Mucosa of stomach (tissue), 1 donor: ENCODE results near the gene GPR173.

ENCODE experiments used
- H3K27me3 ChIP-seq: one replicate; pipeline ENCODE4 v1.7.0; 2013; ENCODE audit warnings: mild to moderate bottlenecking, low read length; ENCODE audit not compliant: control insufficient read depth, insufficient read depth
- H3K36me3 ChIP-seq: one replicate; pipeline ENCODE4 v1.7.0; 2013; ENCODE audit warnings: low read length; ENCODE audit not compliant: control insufficient read depth, insufficient read depth
- H3K4me1 ChIP-seq: one replicate; pipeline ENCODE4 v1.7.0; 2013; ENCODE audit warnings: mild to moderate bottlenecking, low read length; ENCODE audit not compliant: control insufficient read depth, insufficient read depth
- H3K4me3 ChIP-seq: one replicate; pipeline ENCODE4 v1.7.0; 2013; ENCODE audit warnings: low read length
- H3K9ac ChIP-seq: one replicate; pipeline ENCODE4 v1.7.0; 2013; ENCODE audit warnings: mild to moderate bottlenecking, low read length, moderate library complexity
- H3K9me3 ChIP-seq: one replicate; pipeline ENCODE4 v1.7.0; 2013; ENCODE audit warnings: mild to moderate bottlenecking, low read length, moderate library complexity; ENCODE audit not compliant: control insufficient read depth
- donor health status: Pancreatic carcinoma.

The GPR173 gene

DNA sequence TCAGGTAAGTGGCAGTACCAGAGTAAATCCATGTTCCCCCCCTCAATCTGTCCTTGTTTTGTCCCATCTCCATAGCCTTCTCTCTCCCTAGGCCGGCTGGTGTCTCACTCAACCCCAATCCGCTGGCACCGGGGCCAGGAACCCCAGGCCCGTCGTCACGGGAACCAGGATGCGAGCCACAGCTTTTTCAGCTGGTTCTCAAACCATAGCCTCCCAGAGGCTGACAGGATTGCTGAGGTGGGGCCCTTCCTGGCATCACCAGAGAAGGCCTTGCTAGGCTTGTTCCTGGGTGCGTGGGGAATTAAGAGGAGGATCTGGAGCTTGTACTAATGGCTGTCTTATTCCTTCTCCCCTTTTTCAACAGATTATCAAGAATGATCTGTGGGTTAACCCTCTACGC is 36.3 kb downstream of the GPR173 start:
- no peaks in the 10 kb centered on the region for H3K9me3 ChIP-seq
- H3K4me1 ChIP-seq, result no peaks in the 10 kb centered on the region
- H3K9ac ChIP-seq, result no peak overlapping the region
- H3K36me3 ChIP-seq, result no peaks in the 10 kb centered on the region
- H3K27me3 ChIP-seq, result no peaks in the 10 kb centered on the region
- no peak overlapping the region for H3K4me3 ChIP-seq

DNA sequence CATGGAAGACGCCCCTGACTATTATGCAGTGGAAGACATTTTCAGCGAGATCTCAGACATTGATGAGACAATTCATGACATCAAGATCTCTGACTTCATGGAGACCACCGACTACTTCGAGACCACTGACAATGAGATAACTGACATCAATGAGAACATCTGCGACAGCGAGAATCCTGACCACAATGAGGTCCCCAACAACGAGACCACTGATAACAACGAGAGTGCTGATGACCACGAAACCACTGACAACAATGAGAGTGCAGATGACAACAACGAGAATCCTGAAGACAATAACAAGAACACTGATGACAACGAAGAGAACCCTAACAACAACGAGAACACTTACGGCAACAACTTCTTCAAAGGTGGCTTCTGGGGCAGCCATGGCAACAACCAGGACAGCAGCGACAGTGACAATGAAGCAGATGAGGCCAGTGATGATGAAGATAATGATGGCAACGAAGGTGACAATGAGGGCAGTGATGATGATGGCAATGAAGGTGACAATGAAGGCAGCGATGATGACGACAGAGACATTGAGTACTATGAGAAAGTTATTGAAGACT is 37.2 kb downstream of the GPR173 start:
- H3K4me1 ChIP-seq, result no peaks in the 10 kb centered on the region
- no peak overlapping the region for H3K9ac ChIP-seq
- H3K4me3 ChIP-seq, result no peak overlapping the region
- H3K9me3 ChIP-seq, result no peaks in the 10 kb centered on the region
- no peaks in the 10 kb centered on the region for H3K27me3 ChIP-seq
- no peaks in the 10 kb centered on the region for H3K36me3 ChIP-seq

DNA sequence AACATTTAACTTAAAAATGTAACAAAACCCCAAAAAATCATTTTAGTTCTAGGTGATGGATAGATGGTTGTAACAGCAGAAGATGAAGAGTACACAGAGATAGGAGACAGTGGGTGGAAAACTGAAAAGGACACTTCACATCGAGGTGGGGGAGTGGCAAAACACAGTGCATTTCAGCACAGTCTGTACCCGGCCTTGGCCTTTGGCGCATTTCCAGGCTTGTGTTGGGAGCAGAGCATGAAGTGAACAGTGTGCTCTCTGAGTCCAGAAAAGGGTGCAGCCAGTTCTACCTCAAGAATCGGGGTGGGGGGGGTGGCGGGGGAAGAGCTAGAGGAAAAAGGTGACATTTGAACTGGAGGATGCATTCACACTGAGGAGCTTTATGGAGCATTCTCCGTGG is 37.9 kb downstream of the GPR173 start:
- Histone ChIP-seq H3K27me3 (no peaks in the 10 kb centered on the region), H3K9ac (no peak overlapping the region), H3K36me3 (no peaks in the 10 kb centered on the region), H3K4me3 (no peak overlapping the region), H3K4me1 (no peaks in the 10 kb centered on the region), H3K9me3 (no peaks in the 10 kb centered on the region)

DNA sequence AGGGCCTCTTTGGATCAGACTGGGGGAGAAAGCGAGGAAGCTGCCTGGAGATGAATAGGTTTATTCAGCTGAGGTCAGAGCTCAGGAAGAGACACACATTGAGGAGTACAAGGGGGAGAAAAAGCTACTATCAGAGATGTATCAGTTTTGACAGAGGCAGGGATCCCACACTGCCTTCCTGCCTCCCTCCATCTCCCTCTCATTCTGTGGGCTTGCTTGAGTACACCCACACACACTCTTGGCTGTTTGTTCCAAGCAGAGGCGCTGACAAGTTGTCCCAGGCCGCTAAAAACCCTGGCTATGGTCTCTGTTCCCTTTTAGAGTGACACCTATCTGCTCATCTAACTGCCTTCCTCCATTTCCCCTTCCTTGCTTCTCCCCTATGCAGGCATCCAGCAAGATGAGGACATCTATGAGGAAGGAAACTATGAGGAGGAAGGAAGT is 38.8 kb downstream of the GPR173 start:
- H3K4me3 ChIP-seq, result no peak overlapping the region

DNA sequence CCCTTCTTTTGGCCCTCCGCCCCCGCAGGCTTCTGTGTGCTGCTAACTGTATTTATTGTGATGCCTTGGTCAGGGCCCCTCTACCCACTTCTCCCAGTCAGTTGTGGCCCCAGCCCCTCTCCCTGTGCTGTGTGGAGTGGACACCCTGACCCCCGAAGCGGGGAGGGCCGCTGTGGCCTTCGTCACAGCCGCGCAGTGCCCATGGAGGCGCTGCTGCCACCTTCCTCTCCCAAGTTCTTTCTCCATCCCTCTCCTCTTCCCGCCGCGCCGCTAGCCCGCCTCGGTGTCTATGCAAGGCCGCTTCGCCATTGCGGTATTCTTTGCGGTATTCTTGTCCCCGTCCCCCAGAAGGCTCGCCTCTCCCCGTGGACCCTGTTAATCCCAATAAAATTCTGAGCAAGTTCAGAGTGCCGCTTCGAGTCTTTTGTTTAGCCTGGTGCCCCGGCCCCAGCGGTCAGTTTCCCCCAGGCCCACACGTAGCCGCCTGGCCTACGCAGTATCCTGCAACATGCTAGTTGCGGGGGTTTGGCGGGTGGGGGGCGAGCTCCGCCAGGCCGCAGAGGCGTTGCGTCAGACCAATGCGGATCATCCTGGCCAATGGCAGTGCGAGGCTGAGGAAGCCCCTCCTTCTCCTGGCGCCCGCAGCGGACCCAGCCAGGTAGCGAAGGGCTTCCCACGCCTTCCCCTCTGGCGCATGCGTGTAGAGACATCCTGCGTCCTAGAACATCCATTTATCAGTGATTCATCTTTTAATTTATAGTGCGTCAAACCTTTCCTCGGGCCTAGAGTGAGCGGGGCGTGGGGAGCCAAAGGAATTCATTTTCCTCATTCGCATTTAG is 39.8 kb downstream of the GPR173 start:
- H3K9ac ChIP-seq, result peak overlapping the region; percentile 55
- H3K4me1 ChIP-seq, result no peaks in the 10 kb centered on the region
- H3K9me3 ChIP-seq, result no peaks in the 10 kb centered on the region
- no peaks in the 10 kb centered on the region for H3K27me3 ChIP-seq
- H3K4me3 ChIP-seq, result no peak overlapping the region
- no peaks in the 10 kb centered on the region for H3K36me3 ChIP-seq

More for the DNA sequence above, 38.8 kb downstream of the GPR173 start:
- no peaks in the 10 kb centered on the region for H3K36me3 ChIP-seq
- H3K4me1 ChIP-seq, result no peaks in the 10 kb centered on the region
- H3K27me3 ChIP-seq, result no peaks in the 10 kb centered on the region
- H3K9me3 ChIP-seq, result no peaks in the 10 kb centered on the region
- H3K9ac ChIP-seq, result no peak overlapping the region

DNA sequence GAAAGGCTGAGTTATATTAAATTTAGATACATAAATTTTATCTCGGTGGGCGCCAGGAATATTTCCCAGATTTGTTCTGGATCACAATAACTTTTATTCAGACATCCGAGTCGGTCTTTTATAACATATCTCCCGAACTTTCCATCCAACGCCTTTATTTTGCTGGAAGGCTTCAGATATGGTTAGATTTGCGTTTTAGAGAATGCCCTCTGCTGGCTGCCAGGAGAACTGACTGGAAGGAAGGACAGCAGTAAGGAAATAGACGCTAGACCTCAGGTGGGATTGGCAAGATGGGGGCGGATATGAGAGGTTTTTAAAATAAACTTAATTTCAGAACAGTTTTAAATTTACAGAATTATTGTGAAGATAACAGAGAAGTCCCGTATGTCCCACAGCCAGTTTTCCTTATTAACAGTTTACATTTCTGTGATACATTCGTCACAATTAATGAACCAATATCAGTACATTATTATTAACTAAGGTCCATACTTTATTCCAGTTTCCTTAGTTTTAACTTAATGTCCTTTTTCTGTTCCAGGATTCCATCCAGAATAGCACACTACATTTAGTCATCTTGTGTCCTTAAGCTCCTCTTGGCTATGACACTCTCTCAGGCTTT is 40.7 kb downstream of the GPR173 start:
- no peaks in the 10 kb centered on the region for H3K36me3 ChIP-seq
- no peak overlapping the region for H3K4me3 ChIP-seq
- H3K27me3 ChIP-seq, result no peaks in the 10 kb centered on the region
- no peaks in the 10 kb centered on the region for H3K9me3 ChIP-seq
- no peaks in the 10 kb centered on the region for H3K4me1 ChIP-seq
- peak overlapping the region; percentile 55 for H3K9ac ChIP-seq

DNA sequence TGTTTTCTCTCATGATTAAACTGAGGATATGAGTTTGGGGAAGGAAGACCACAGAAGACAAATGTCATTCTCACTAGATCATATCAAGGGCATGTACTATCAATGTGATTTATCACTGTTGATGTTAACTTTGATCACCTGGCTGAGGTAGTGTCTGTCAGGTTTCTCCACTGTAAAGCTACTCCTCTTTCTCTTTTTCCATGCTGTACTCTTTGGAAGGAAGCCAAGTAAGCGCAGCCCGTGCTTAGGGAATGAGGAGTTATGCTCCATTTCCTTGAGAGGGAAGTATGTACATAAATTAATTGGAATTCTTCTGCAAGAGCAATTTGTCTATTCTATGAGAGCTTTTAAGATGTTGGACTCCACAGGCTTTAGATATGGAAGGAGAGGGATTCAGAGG is 41.3 kb downstream of the GPR173 start:
- H3K9me3 ChIP-seq, result no peaks in the 10 kb centered on the region
- no peak overlapping the region for H3K9ac ChIP-seq
- H3K36me3 ChIP-seq, result no peaks in the 10 kb centered on the region
- peaks cover 3% of the 10 kb centered on the region for H3K4me1 ChIP-seq
- no peaks in the 10 kb centered on the region for H3K27me3 ChIP-seq
- H3K4me3 ChIP-seq, result no peak overlapping the region

DNA sequence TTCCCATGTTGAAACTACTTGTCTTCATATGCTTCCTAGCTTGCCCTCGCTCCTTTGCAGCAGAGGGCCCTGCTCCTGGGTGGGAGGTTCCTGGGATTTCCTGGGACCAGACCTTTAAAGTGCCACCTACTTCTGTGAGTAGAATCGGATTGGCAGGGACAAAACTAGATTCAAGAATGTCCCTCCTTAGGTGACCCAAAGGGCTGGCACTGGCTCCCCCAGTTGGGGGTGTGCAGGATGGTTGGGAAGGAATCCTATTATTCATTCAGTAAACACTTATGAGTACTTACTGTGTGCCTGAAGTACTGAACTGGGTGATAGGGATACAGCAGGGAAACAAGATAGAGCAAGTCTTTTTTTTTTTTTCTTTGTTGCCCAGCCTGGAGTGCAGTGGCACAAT is 42.8 kb downstream of the GPR173 start:
- Histone ChIP-seq H3K36me3 (no peaks in the 10 kb centered on the region), H3K27me3 (no peaks in the 10 kb centered on the region), H3K4me1 (peaks cover 5% of the 10 kb centered on the region), H3K9me3 (no peaks in the 10 kb centered on the region), H3K4me3 (no peak overlapping the region), H3K9ac (no peak overlapping the region)

DNA sequence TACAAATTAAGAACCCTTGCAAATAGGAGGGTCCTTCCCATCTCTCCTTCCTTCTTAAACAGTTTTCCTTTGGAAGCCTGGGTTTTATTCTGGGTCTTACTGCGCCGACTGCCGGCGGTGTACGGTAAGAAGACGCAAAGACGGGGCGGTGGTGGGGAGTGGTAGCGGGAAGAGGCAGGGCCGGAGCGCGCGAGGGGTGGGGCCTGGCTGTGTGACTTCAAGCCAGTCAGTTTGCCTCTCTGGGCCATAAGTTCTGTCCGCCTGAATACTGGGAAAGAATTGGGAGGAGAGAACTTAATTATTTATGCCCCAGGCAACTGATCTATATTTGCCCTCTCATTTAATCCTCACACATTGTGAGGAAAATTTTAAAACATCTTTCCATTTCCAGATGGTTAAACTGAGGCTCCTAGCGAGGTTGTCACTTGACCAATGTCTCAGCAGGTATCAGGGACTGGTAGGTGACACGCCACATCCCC is 44.6 kb downstream of the GPR173 start:
- Histone ChIP-seq H3K9me3 (no peaks in the 10 kb centered on the region), H3K36me3 (no peaks in the 10 kb centered on the region), H3K4me1 (peaks cover 5% of the 10 kb centered on the region), H3K4me3 (peak overlapping the region; percentile 63), H3K9ac (peak overlapping the region; percentile 68), H3K27me3 (no peaks in the 10 kb centered on the region)

DNA sequence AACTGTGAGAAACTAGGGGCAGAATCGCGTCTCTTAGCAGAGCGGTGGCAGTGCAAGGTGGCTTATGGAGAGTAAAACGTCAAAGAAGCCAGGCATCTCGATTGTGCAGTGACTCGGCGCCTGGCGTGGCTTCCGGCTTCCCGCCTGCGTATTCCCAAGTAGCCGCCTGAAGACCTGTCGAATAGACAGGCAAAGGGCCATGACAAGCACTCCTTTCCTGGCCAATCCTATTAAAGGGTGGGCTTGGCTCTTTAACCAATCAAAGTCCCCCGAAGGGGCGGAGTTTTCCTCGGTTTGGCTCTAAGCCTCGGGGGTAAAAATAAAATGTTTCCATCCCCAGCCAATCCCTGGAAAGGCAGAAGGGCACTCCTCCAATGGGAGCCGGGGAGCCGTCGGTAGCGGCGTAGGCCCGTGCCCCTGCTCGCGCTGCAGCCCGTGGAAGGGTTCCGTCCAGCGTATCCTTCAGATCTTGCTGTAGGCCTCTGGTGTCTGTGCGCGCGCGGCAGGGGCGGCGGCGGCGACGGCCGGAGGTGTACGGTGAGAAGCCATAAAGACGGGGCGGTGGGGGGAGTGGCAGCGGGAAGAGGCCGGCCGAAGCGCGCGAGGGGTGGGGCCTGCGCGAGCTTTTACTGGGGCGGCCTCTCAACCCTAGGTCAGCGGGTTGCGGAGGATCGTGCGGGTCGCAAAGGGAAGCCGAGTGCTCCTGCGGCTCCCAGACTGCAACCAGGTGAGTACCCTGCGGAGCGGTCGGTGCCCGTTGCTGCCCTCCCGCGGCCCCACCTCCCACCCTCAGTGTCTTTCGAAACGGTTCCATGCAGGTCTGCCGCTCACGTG is 45.4 kb downstream of the GPR173 start, which contains the start of gene KANTR:
TSS of gene KANTR (plus strand) at position 395 of the 834 bp plus-strand sequence. CDS start 30,131 bp downstream, outside the sequence.
- Histone ChIP-seq H3K27me3 (no peaks in the 10 kb centered on the region), H3K36me3 (no peaks in the 10 kb centered on the region), H3K9ac (peak within 1 kb of the TSS; percentile 68)

DNA sequence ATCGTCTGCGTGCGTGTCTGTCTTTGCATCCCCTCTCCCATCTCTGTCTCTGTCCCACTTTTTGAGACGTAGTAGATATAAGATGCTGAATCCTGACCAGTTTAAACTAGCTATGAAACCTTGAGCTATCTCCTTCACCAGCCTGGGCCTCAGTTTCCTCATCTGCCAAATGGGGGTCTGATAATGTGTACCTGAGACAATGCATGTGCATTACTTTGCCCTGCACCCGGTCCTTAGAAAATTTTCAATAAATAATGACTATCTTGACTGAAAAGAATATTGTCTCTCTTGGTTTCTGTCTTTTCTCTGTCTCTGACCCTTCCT is 46.0 kb downstream of the GPR173 start:
- no peaks in the 10 kb centered on the region for H3K27me3 ChIP-seq
- no peaks in the 10 kb centered on the region for H3K9me3 ChIP-seq
- no peaks in the 10 kb centered on the region for H3K36me3 ChIP-seq
- H3K4me1 ChIP-seq, result peaks cover 5% of the 10 kb centered on the region
- peak overlapping the region; percentile 68 for H3K9ac ChIP-seq
- H3K4me3 ChIP-seq, result peak overlapping the region; percentile 36

More for the DNA sequence above, 45.4 kb downstream of the GPR173 start, which contains the start of gene KANTR:
- H3K4me3 ChIP-seq, result peak within 1 kb of the TSS; percentile 63
- H3K4me1 ChIP-seq, result peaks cover 5% of the 10 kb centered on the region
- no peaks in the 10 kb centered on the region for H3K9me3 ChIP-seq
